GM12873 (cell line): ENCODE measurements around the gene EPHB1.

ENCODE experiments used
- CTCF ChIP-seq: IDR thresholded peaks from 2 replicates; pipeline ENCODE4 v1.5.1; 2012; ENCODE audit warnings: low read depth, mild to moderate bottlenecking, moderate library complexity, low read length, control low read depth; ENCODE audit not compliant: insufficient read depth; ENCODE audit errors: missing control alignments

Gene EPHB1

GRCh38 chr3:134849561-134849960, 54.5 kb downstream of the EPHB1 start:
- TF ChIP-seq CTCF: no peak

- no peak for TF ChIP-seq CTCF
These were observed 55.7 kb downstream of the EPHB1 start for GRCh38 chr3:134850761-134851160.

GRCh38 chr3:134852132-134852531, 57.1 kb downstream of the EPHB1 start:
- TF ChIP-seq CTCF: no peak

- TF ChIP-seq CTCF: peak; percentile 41
These were observed 57.9 kb downstream of the EPHB1 start for GRCh38 chr3:134852893-134853351.

GRCh38 chr3:134854254-134854653, 59.2 kb downstream of the EPHB1 start:
- no peak for TF ChIP-seq CTCF

GRCh38 chr3:134857356-134857755, 62.3 kb downstream of the EPHB1 start:
- no peak for TF ChIP-seq CTCF

GRCh38 chr3:134857776-134858362, 62.8 kb downstream of the EPHB1 start:
- TF ChIP-seq CTCF: no peak
